HPDE6-E6E7 (cell line): Measurements from ENCODE around the gene ABCG2.
"Not testable (repeated sequence)": the region's sequence is repeated elsewhere in the genome, so short reads cannot be mapped to it uniquely, and the experiment has no call there.

Source experiments
- DNase-seq: peaks from one replicate; pipeline ENCODE4 v3.0.0; 2011; ENCODE audit warnings: missing footprints; ENCODE audit errors: extremely low spot score

Gene ABCG2

DNA sequence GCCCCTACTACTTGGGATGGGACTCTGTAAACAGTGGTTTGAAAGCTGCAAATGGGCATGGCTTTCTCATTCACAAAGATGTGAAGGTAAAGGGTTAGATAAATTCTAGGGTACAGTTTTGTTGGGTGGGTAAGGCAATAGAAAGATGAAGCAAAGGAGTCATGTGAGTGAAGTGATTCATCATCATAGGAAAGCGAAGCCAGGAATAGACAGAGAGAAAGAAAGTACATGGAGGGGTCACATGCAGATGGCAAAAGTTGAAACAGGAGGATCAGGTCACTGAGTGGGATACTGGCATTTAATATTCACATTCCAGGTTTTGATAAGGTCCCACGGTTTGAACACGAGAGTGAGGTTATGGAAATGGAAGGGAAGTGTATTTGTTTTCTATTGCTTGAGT lies 8.2 kb upstream of the ABCG2 start:
- DNase-seq, result no peak

- no peak for DNase-seq
Observed at GRCh38 chr4:88163336-88163735, 4.9 kb upstream of the ABCG2 start.

- no peak for DNase-seq
Observed at GRCh38 chr4:88162626-88163025, 4.2 kb upstream of the ABCG2 start.

DNA sequence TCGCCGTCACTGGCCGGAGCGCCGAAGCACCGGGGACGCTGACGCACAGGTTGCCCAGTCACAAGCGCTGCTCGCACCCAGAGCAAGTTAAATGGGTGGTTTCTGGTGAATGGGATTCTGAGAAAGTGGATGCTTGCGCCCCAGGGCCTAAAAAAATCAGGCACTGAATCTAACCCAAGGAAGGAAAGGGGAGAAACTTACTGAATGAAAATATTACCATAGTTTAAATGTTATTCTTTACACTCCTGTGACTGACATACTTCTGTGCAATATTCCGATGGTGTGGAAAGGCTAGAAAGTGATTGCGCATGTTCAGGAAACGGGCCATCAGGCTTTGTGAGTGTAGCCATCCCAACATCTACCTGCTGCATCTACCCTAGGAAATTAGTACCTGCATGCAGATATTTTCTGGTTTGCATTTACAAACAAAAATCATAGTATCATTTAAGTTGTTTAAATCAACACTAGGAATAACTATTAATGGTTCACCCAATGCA lies 838 bp upstream of the ABCG2 start:
- no peak for DNase-seq

- no peak for DNase-seq
Observed at GRCh38 chr4:88158038-88158488, 376 bp downstream of the ABCG2 start.

- DNase-seq, result not testable (repeated sequence)
Observed at GRCh38 chr4:88152331-88152730, 6.1 kb downstream of the ABCG2 start.

GRCh38 chr4:88148560-88148959 lies 9.9 kb downstream of the ABCG2 start:
- no peak for DNase-seq

DNA sequence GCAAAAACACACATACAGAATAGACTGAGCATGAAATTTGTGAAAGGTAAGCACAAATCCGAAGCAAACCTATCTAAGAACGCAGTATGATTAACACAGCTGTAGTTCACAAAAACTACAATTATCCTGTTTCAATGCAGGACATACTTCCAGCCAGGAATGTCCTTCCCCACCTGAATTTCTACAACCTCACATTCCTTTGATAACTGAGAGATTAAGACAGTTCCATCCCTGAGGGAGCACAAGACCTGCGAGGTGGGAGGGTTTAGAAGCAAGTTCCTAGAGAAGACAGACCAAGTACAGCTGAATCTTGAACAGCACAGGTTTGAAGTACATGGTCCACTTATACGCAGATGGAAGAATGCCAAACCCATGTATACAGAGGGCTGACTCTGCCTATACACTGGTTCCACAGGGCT lies 10.6 kb downstream of the ABCG2 start:
- DNase-seq, result no peak

DNA sequence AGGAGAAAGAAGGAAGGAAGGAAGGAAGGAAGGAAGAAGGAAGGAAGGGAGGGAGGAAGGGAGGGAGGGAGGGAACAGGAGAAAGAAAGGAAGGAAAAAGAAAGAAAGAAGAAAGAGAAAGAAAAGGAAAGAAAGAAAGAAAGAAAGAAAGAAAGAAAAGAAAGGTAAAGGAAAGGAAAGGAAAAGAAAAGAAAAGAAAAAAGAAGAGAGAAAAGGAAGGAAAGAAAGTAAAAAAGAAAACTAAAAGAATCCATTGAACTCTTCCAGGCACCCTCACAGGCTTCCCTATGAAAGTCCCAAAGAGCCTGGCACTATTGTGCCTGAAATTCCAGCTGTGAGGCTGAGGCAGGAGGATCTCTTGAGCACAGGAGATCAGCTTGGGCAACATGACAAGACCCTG lies 11.5 kb downstream of the ABCG2 start:
- no peak for DNase-seq

GRCh38 chr4:88144866-88145300 lies 13.6 kb downstream of the ABCG2 start:
- DNase-seq, result no peak

GRCh38 chr4:88144048-88144447 lies 14.4 kb downstream of the ABCG2 start:
- no peak for DNase-seq

- peak; percentile 80 for DNase-seq
Observed at GRCh38 chr4:88143504-88143903, 14.9 kb downstream of the ABCG2 start.

- DNase-seq, result no peak
Observed at GRCh38 chr4:88138561-88138960, 19.9 kb downstream of the ABCG2 start.

GRCh38 chr4:88137112-88137511 lies 21.3 kb downstream of the ABCG2 start:
- no peak for DNase-seq

- no peak for DNase-seq
Observed at GRCh38 chr4:88136249-88136648, 22.2 kb downstream of the ABCG2 start.

DNA sequence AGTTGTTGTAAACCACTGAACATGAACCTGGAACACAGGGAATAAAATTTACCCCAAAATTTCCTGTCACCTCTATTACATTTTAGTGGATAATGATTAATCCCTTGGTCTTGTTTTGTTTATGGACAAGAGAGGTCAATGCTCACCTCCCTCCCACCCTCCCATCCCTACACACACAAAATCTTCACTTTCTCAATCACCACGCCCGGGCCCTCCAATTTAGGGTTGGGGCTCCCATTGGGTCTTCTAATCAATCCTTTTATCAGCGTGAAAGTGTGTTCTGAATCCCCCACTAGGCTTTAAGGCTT lies 23.1 kb downstream of the ABCG2 start:
- DNase-seq, result no peak

DNA sequence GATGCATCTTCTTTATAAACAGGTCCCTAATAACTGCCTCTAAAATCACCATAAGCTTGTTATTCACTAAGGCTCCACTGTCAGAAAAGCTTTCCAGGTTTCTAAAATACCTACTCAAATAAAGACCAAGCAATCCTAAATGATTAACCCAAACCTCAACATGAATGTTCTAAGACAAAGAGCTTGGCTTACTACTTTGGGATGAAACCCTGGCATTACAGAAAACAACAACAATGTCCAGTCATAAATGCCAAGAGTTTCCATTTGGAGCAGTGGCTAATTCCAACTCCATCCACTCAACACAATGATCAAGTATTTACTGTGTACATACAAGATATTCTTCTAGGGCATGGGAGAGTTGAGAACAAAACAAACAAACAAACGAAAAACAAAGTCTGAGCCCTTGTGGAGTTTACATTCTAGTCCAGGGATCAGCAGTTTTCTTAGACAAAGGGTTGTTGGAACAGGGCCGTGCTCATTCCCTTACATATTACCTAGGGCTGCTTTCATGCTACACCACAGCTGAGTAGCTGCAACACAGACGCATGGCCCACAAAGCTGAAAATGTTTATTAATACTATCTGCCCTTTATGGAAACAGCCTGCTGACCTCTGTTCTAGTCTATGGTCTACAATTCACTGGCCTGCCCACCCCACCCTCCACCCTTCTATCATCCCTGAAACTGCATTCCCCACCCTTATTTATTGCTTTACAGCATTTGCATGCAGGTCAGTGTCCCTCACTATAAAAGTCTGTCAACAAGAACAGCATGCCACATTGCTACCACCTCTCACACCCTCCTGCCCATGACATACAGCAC lies 23.7 kb downstream of the ABCG2 start:
- no peak for DNase-seq

- no peak for DNase-seq
Observed at GRCh38 chr4:88134111-88134510, 24.3 kb downstream of the ABCG2 start.

DNA sequence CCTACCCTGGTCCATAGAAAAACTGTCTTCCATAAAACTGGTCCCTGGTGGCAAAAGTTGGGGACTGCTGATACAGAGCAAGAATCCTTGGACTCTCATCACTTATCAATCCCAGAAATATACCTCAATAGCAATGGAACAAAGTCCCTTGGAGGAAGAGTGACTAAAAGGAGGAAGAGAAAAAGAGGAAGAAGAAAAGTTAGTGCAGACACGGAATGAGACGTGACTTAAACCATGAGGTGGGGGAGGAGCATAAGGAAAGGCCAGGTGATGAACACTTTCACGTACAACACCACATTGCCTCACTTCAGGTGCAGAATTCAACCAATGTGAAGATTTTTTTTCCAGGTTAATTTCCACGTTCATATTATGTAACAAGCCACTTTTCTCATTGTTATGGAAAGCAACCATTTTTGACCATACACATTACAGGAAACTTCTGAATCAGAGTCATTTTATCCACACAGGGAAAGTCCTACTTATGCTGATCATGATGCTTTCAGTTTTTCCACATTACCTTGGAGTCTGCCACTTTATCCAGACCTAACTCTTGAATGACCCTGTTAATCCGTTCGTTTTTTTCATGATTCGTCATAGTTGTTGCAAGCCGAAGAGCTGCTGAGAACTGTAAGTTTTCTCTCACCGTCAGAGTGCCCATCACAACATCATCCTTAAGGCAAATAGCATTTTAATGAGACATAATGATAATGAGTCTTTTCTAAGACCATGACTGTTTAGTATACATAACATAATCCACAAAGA lies 27.7 kb downstream of the ABCG2 start:
- no peak for DNase-seq

- no peak for DNase-seq
Observed at GRCh38 chr4:88130003-88130402, 28.4 kb downstream of the ABCG2 start.

DNA sequence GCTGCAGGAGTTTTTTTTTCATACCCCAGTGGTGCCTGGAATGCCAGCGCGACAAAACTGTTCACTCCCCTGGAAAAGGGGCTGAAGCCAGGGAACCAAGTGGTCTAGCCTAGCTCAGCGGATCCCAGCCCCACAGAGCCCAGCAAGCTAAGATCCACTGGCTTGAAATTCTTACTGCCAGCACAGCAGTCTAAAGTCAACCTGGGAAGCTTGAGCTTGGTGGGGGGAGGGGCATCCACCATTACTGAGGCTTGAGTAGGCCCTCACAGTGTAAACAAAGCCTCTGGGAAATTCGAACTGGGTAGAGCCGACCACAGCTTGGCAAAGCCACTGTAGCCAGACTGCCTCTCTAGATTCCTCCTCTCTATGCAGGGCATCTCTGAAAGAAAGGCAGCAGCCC lies 36.2 kb downstream of the ABCG2 start:
- not testable (repeated sequence) for DNase-seq

DNA sequence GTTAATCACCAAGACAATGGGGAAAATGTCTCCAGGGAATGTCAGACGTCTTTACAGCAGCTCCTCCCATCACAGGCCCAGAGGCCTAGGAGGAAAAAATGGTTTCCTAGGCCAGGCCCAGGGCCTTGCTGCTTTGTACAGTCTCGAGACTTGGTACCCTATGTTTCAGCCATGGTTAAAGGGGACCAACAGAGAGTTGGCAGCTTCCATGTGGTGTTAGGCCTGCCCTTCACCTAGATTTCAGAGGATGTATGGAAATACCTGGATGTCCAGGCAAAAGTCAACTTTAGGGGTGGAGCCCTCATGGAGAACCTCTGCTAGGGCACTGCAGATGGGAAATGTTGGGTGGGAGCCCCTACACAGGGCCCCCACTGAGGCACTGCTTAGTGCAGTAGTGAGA lies 38.5 kb downstream of the ABCG2 start:
- no peak for DNase-seq

GRCh38 chr4:88115587-88115986 lies 42.9 kb downstream of the ABCG2 start:
- DNase-seq, result no peak
